HCT116 (cell line): ENCODE measurements around the gene PIP5KL1. TPM values are rescaled to one million over a fixed set of nuclear protein-coding genes. Genes with fewer than 3 reads are reported as not detected.

Experiments
- ATAC-seq: fragments of 200-7000 bp; cut with Tn5 transposase; 2 replicates; pipeline ENCODE4 v1.9.1; 2020; ENCODE audit warnings: mild to moderate bottlenecking, moderate library complexity
- BruUV-seq: library from RNA; stranded (reverse); fragments of 400-500 nt; replicated peaks from 2 replicates; lab custom pipeline; 2021; lab: Mats Ljungman, UMichigan
- CTCF ChIA-PET: fragments of 300-600 bp; sonication (Branson Sonifier 250); formaldehyde crosslinking; loops from one replicate; lab custom pipeline; 2021; ENCODE audit warnings: antibody characterized with exemption; lab: Charles Lee
- POLR2A ChIA-PET: fragments of 300-600, 350-600 bp; sonication (Branson Sonifier 250); formaldehyde crosslinking; loops from one replicate; lab custom pipeline; 2021; ENCODE audit warnings: antibody characterized with exemption; lab: Charles Lee
- RAD21 ChIA-PET, 2 experiments: fragments of 300-600 bp; sonication (Branson Sonifier 250); formaldehyde crosslinking; loops; one replicate each; lab custom pipeline; 2023; ENCODE audit warnings: low total read pairs in 2 of 2; ENCODE audit not compliant: uncharacterized antibody in 2 of 2, unreplicated experiment in 2 of 2, low non-redundant PET in 1 of 2; lab: Charles Lee
- DNase-seq: peaks from one replicate; pipeline ENCODE4 v3.0.0-alpha.2; 2010; ENCODE audit warnings: low read depth, low spot score
- H2AFZ ChIP-seq: fragments of 200-600 bp; shearing (Covaris generic), sonication (generic); 2 replicates; pipeline ENCODE4 v1.6.1; 2017; ENCODE audit warnings: low read depth, mixed run types, mixed read lengths, antibody characterized with exemption, low read length; ENCODE audit not compliant: poor library complexity, severe bottlenecking
- H3K27ac ChIP-seq: 2 replicates; pipeline ENCODE4 v1.5.1; 2012; ENCODE audit warnings: low read depth, low read length
- H3K27me3 ChIP-seq: fragments of 200-600 bp; sonication (generic); 2 replicates; pipeline ENCODE4 v1.6.1; 2016; ENCODE audit warnings: mixed run types, low read length, mixed read lengths; ENCODE audit not compliant: insufficient read depth
- H3K36me3 ChIP-seq, 2 experiments: fragments of 200-500 bp in 1 of 2; fragments of 200-600 bp in 1 of 2; sonication (Bioruptor generic) in 1 of 2; sonication (generic) in 1 of 2; 2 replicates each; pipeline versions ENCODE4 v1.5.1 to v1.6.1; 2014 to 2016; ENCODE audit warnings: low read length in 2 of 2, inconsistent platforms in 1 of 2, mixed read lengths in 1 of 2, mixed run types in 1 of 2; ENCODE audit not compliant: insufficient read depth in 2 of 2, control insufficient read depth in 1 of 2
- H3K4me1 ChIP-seq, 2 experiments: fragments of 200-600 bp in 1 of 2; sonication (generic) in 1 of 2; 2 replicates each; pipeline versions ENCODE4 v1.5.1 to v1.6.1; 2012 to 2017; ENCODE audit warnings: low read length in 2 of 2, inconsistent platforms in 1 of 2, mild to moderate bottlenecking in 1 of 2, mixed read lengths in 1 of 2, mixed run types in 1 of 2, moderate library complexity in 1 of 2; ENCODE audit not compliant: insufficient read depth in 2 of 2, control insufficient read depth in 1 of 2
- H3K4me2 ChIP-seq: fragments of 200-600 bp; sonication (generic); 2 replicates; pipeline ENCODE4 v1.6.1; 2017; ENCODE audit warnings: mixed run types, low read length, mixed read lengths
- H3K4me3 ChIP-seq, 2 experiments: fragments of 200-600 bp in 1 of 2; sonication (generic) in 1 of 2; replicated peaks in 1 of 2; 2 replicates each; pipeline ENCODE4 v1.5.1; 2011 to 2016; ENCODE audit warnings: low read length in 2 of 2, control low read depth in 1 of 2, low read depth in 1 of 2, mild to moderate bottlenecking in 1 of 2, mixed read lengths in 1 of 2, mixed run types in 1 of 2
- H3K79me2 ChIP-seq: fragments of 200-600 bp; sonication (generic); 2 replicates; pipeline ENCODE4 v1.6.1; 2017; ENCODE audit warnings: mild to moderate bottlenecking, mixed run types, low read length, moderate library complexity, mixed read lengths; ENCODE audit not compliant: insufficient read depth
- H3K9ac ChIP-seq: fragments of 200-600 bp; sonication (generic); 2 replicates; pipeline ENCODE4 v1.6.1; 2016; ENCODE audit warnings: low read length, mixed read lengths
- H3K9me2 ChIP-seq: fragments of 200-600 bp; sonication (generic), shearing (Covaris generic); 2 replicates; pipeline ENCODE4 v1.6.1; 2017; ENCODE audit warnings: mixed run types, mild to moderate bottlenecking, moderate library complexity; ENCODE audit not compliant: insufficient read depth
- H3K9me3 ChIP-seq, 2 experiments: fragments of 200-500 bp in 1 of 2; fragments of 200-600 bp in 1 of 2; sonication (Bioruptor generic) in 1 of 2; sonication (generic) in 1 of 2; 2 replicates each; pipeline ENCODE4 v1.6.1; 2014 to 2017; ENCODE audit warnings: low read length in 2 of 2, mixed read lengths in 2 of 2, inconsistent platforms in 1 of 2, low read depth in 1 of 2, mild to moderate bottlenecking in 1 of 2, mixed run types in 1 of 2, moderate library complexity in 1 of 2; ENCODE audit not compliant: control insufficient read depth in 1 of 2, insufficient read depth in 1 of 2
- H4K20me1 ChIP-seq: fragments of 200-600 bp; sonication (generic), shearing (Covaris generic); 2 replicates; pipeline ENCODE4 v1.6.1; 2017; ENCODE audit warnings: mixed run types, mild to moderate bottlenecking, moderate library complexity; ENCODE audit not compliant: insufficient read depth
- ATF3 ChIP-seq: IDR thresholded peaks from 2 replicates; pipeline ENCODE4 v1.6.1; 2012
- CBX3 ChIP-seq: IDR thresholded peaks from 2 replicates; pipeline ENCODE4 v1.6.1; 2012; ENCODE audit warnings: low read depth
- CEBPB ChIP-seq: IDR thresholded peaks from 2 replicates; pipeline ENCODE4 v1.6.1; 2012; ENCODE audit warnings: low read depth
- CTCF ChIP-seq, 3 experiments: fragments of 200-600 bp in 1 of 3; sonication (generic) in 1 of 3; IDR thresholded peaks in 2 of 3; conservative IDR thresholded peaks in 1 of 3; 2 replicates each; pipeline ENCODE4 v1.5.1; 2012 to 2017; ENCODE audit warnings: low read depth in 2 of 3, low read length in 2 of 3, antibody characterized with exemption in 1 of 3, borderline replicate concordance in 1 of 3, control low read depth in 1 of 3, mild to moderate bottlenecking in 1 of 3, mixed read lengths in 1 of 3, mixed run types in 1 of 3, moderate library complexity in 1 of 3; ENCODE audit not compliant: insufficient read depth in 1 of 3
- ELF1 ChIP-seq: IDR thresholded peaks from 2 replicates; pipeline ENCODE4 v1.6.1; 2012; ENCODE audit warnings: low read depth, borderline replicate concordance
- EZH2 ChIP-seq: fragments of 200-600 bp; sonication (generic); IDR thresholded peaks from 2 replicates; pipeline ENCODE4 v1.6.1; 2017; ENCODE audit warnings: antibody characterized with exemption, mixed run types
- EZH2phosphoT487 ChIP-seq: fragments of 200-600 bp; IDR thresholded peaks from 2 replicates; pipeline ENCODE4 v1.6.1; 2018; ENCODE audit warnings: antibody characterized with exemption, borderline replicate concordance
- FOSL1 ChIP-seq: IDR thresholded peaks from 2 replicates; pipeline ENCODE4 v1.6.1; 2012; ENCODE audit warnings: low read depth
- JUND ChIP-seq: IDR thresholded peaks from 2 replicates; pipeline ENCODE4 v1.6.1; 2012
- POLR2A ChIP-seq: IDR thresholded peaks from 2 replicates; pipeline ENCODE4 v1.7.0; 2011; ENCODE audit warnings: borderline replicate concordance; ENCODE audit not compliant: insufficient read depth, insufficient read length; ENCODE audit errors: extremely low read depth
- POLR2AphosphoS5 ChIP-seq: IDR thresholded peaks from 2 replicates; pipeline ENCODE4 v1.6.1; 2011; ENCODE audit warnings: mild to moderate bottlenecking, low read depth, low read length, moderate library complexity
- RAD21 ChIP-seq: IDR thresholded peaks from 2 replicates; pipeline ENCODE4 v1.6.1; 2012; ENCODE audit warnings: low read depth, mild to moderate bottlenecking
- REST ChIP-seq: IDR thresholded peaks from 2 replicates; pipeline ENCODE4 v1.6.1; 2012; ENCODE audit warnings: low read depth
- TCF7L2 ChIP-seq: IDR thresholded peaks from 2 replicates; pipeline ENCODE4 v1.7.0; 2011; ENCODE audit warnings: borderline replicate concordance, inconsistent platforms; ENCODE audit not compliant: insufficient read depth, insufficient read length; ENCODE audit errors: extremely low read depth
- YY1 ChIP-seq: IDR thresholded peaks from 2 replicates; pipeline ENCODE4 v1.6.1; 2011; ENCODE audit warnings: low read length, low read depth, moderate library complexity, mild to moderate bottlenecking; ENCODE audit not compliant: insufficient replicate concordance; ENCODE audit errors: extremely low read depth
- ZBTB33 ChIP-seq: IDR thresholded peaks from 2 replicates; pipeline ENCODE4 v1.6.1; 2011; ENCODE audit warnings: mild to moderate bottlenecking, low read length, moderate library complexity; ENCODE audit not compliant: insufficient replicate concordance; ENCODE audit errors: extremely low read depth
- ZNF274 ChIP-seq: fragments of 200-500 bp; sonication (Bioruptor generic); IDR thresholded peaks from 2 replicates; pipeline ENCODE4 v1.6.1; 2014; ENCODE audit warnings: mild to moderate bottlenecking, low read depth, low read length, inconsistent platforms
- intact Hi-C: fragments of 100-400 bp; cut with micrococcal nuclease; formaldehyde crosslinking; loops from 2 replicates; pipeline ENCODE4 v1.10.0; 2022
- total RNA-seq: library from RNA; stranded (reverse); gene quantifications from one replicate; pipeline ENCODE4 v1.2.1, GENCODE V29; 2021; ENCODE audit not compliant: unreplicated experiment

The PIP5KL1 gene
- total RNA-seq, 1 experiment from 2014 or later = 37.6 TPM

GRCh38 chr9:127872369-127873222, 58.0 kb downstream of the PIP5KL1 start:
- intact Hi-C loops = no loop called here
- ATAC-seq (no peak), DNase-seq (no peak)
- RAD21 ChIA-PET = no interaction called here
- H3K79me2 ChIP-seq = no peaks in the 10 kb centered on the region; the same call in 1 of the 2 replicates
- no peak overlapping the region for H2AFZ ChIP-seq
- no peak overlapping the region for H3K27ac ChIP-seq
- TF ChIP-seq JUND (no peak), POLR2A (no peak), YY1 (no peak), FOSL1 (no peak), CEBPB (no peak), POLR2AphosphoS5 (no peak), ATF3 (no peak), RAD21 (no peak), CTCF (IDR thresholded peaks at IDR 0.05 in 2 of 3, conservative IDR thresholded peaks at IDR 0.05 in 1 of 3; ENCODE audit: borderline replicate concordance in 1 of 3, insufficient read depth in 1 of 3, low read depth in 2 of 3, low read length in 2 of 3) (no peak), EZH2phosphoT487 (no peak), ZNF274 (no peak), CBX3 (no peak), EZH2 (no peak), ELF1 (no peak), ZBTB33 (no peak), TCF7L2 (no peak), REST (no peak)
- H3K9me2 ChIP-seq = no peaks in the 10 kb centered on the region
- no peaks in the 10 kb centered on the region for H4K20me1 ChIP-seq
- H3K27me3 ChIP-seq = no peaks in the 10 kb centered on the region
- POLR2A ChIA-PET = no interaction called here
- H3K4me3 ChIP-seq = no peak overlapping the region
- no peak overlapping the region for H3K9ac ChIP-seq
- BruUV-seq = no TSS peak
- no peaks in the 10 kb centered on the region for H3K9me3 ChIP-seq
- CTCF ChIA-PET = interaction anchor here (1.7 kb wide), 1 partner anchor 49 kb away, joined by 6 read pairs; no protein-coding TSS in a partner anchor
- no peaks in the 10 kb centered on the region for H3K36me3 ChIP-seq
- peaks cover 12 to 44% of the 10 kb centered on the region in 2 experiments for H3K4me1 ChIP-seq
- no peak overlapping the region for H3K4me2 ChIP-seq
